Stomach (tissue), 4 donors: ENCODE measurements around the gene KANK4.

Source experiments
- CTCF ChIP-seq, 7 experiments: fragments of 450-650 bp in 4 of 7; fragments of 200-600 bp in 3 of 7; sonication (generic) in 3 of 7; IDR thresholded peaks; one replicate each; pipeline ENCODE4 v1.5.1; 2016 to 2019; ENCODE audit warnings: antibody characterized with exemption in 7 of 7, control low read depth in 2 of 7, mild to moderate bottlenecking in 1 of 7
- POLR2A ChIP-seq, 4 donors: fragments of 450-650 bp; IDR thresholded peaks; one replicate each; pipeline ENCODE4 v1.6.1; 2016; ENCODE audit warnings: antibody characterized with exemption in 4 of 4, control low read depth in 2 of 4, mild to moderate bottlenecking in 1 of 4, moderate library complexity in 1 of 4
- POLR2AphosphoS5 ChIP-seq, 3 donors: sonication (generic); formaldehyde crosslinking; IDR thresholded peaks; one replicate each; pipeline ENCODE4 v1.6.1; 2016; ENCODE audit warnings: antibody characterized with exemption in 3 of 3

DNA sequence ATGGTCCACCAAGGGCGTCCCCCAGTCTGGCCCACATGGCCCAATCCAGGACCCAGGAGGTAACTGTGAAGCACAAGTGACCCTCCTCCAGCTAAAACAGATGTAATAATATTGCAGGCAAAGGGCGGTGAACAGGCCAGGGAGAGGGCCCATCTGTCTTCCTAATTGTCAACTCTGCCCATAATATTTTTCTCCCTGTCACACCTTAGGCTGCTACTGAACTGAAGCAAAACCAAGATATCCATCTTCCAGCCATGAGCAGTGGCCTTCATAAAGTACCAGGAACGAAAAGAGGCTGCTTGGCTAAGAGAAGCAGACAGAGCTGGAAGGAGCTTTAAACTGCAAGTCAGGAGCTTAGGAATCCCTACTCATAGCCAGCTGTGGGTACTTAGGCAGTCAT lies 3.1 kb downstream of the KANK4 start:
- TF ChIP-seq CTCF (IDR thresholded peaks at IDR 0.05), result no peak
- TF ChIP-seq POLR2AphosphoS5 (IDR thresholded peaks at IDR 0.05), result no peak
- TF ChIP-seq POLR2A (IDR thresholded peaks at IDR 0.05), result no peak
